Lower leg skin (tissue), 4 donors: ENCODE data around the gene FNDC3B. TPM values are rescaled to one million over a fixed set of nuclear protein-coding genes. Genes with fewer than 3 reads are reported as not detected.

Experiments
- DNase-seq, 2 donors: peaks; one replicate each; pipeline ENCODE4 v3.0.0-alpha.2; 2019; ENCODE audit warnings: low spot score in 2 of 2
- H3K4me3 ChIP-seq: fragments of 200-600 bp; sonication (generic); 2 replicates; pipeline ENCODE4 v1.5.1; 2017; ENCODE audit warnings: mild to moderate bottlenecking, low read depth; ENCODE audit not compliant: poor library complexity, severe bottlenecking
- CTCF ChIP-seq, 3 donors: fragments of 450-650 bp; IDR thresholded peaks; one replicate each; pipeline ENCODE4 v1.5.1; 2016; ENCODE audit warnings: antibody characterized with exemption in 3 of 3, mild to moderate bottlenecking in 3 of 3, moderate library complexity in 2 of 3
- POLR2A ChIP-seq, 2 donors: fragments of 450-650 bp; IDR thresholded peaks; one replicate each; pipeline ENCODE4 v1.6.1; 2016 to 2017; ENCODE audit warnings: antibody characterized with exemption in 2 of 2, mild to moderate bottlenecking in 1 of 2, moderate library complexity in 1 of 2
- whole genome bisulfite sequencing, 2 donors: methylation state at CpG; one replicate each; pipeline ENCODE4 v1.1.5; 2018; 5-methylcytosine and 5-hydroxymethylcytosine counted together
- intact Hi-C: fragments of 100-400 bp; cut with DNase I; formaldehyde crosslinking; loops from one replicate; pipeline ENCODE4 v1.15.0; 2023; ENCODE audit warnings: low total_unique reads
- total RNA-seq, 4 donors: library from RNA; depleted of rRNA; stranded (reverse); fragments of >200 nt; gene quantifications; one replicate each; pipeline ENCODE4 v1.1.0, GENCODE V29; 2016

The FNDC3B gene
- total RNA-seq, 4 donors from 2014 or later: 22.9 to 39.3 (median 23.2) TPM

- TF ChIP-seq CTCF (IDR thresholded peaks at IDR 0.05) (no peak), POLR2A (IDR thresholded peaks at IDR 0.05) (no peak)
- H3K4me3 ChIP-seq: no peak overlapping the region
- 96 to 98% methylated on average over 4 of the region's 4 CpGs for WGBS, 2 donors
- intact Hi-C loops: no loop called here
- no peak for DNase-seq
Observed at GRCh38 chr3:172303941-172304558, 264.7 kb downstream of the FNDC3B start.

DNA sequence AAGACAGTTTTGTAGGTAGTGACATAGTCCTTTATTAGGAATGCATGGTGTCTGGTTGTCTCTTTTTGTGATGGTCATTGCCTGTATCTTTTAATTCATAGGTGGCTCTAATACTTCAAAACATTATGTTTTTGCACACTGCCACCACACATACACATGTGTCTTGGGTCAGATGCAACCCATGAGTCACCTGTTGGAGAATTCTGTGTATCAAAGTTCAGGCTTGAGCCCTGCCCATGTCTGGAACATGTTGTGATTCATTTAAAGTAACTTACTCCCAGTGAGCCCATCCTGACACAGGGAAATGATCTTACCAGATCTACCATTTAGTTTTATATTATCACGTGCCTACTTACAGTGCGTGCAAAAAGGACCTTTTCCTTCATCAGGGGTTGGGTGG lies 266.2 kb downstream of the FNDC3B start:
- WGBS, 2 donors: 72 to 85% methylated on average over 2 of the region's 2 CpGs
- DNase-seq: peak in 1 of 2 donors; percentile 39
- no peak overlapping the region for H3K4me3 ChIP-seq
- intact Hi-C loops: no loop called here
- no peak for TF ChIP-seq CTCF (IDR thresholded peaks at IDR 0.05)
- TF ChIP-seq POLR2A (IDR thresholded peaks at IDR 0.05): no peak

- WGBS, 2 donors: 92 to 93% methylated on average over 2 of the region's 2 CpGs
- no peak overlapping the region for H3K4me3 ChIP-seq
- intact Hi-C loops: no loop called here
- TF ChIP-seq POLR2A (IDR thresholded peaks at IDR 0.05) (no peak), CTCF (IDR thresholded peaks at IDR 0.05) (no peak)
- DNase-seq: no peak
Observed at GRCh38 chr3:172305974-172306373, 266.6 kb downstream of the FNDC3B start.

DNA sequence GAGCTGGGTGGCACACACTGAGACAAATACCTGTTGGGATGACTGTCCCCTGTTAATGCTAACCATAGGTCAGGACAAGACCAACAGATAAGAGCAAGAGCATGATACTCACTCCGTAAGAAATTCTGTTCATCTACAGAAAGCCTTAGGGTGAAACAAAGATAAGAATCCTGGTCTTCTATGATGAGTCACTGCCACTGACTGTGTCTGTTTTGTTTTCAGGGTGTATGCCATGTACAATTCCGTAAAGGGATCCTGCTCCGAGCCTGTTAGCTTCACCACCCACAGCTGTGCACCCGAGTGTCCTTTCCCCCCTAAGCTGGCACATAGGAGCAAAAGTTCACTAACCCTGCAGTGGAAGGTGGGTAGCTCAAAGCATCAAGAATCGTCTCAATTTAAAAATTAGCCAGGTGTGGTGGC lies 267.8 kb downstream of the FNDC3B start:
- intact Hi-C loops: no loop called here
- DNase-seq: no peak
- 52 to 59% methylated on average over 5 of the region's 5 CpGs for WGBS, 2 donors
- no peak overlapping the region for H3K4me3 ChIP-seq
- TF ChIP-seq CTCF (IDR thresholded peaks at IDR 0.05) (no peak), POLR2A (IDR thresholded peaks at IDR 0.05) (no peak)

GRCh38 chr3:172309059-172309458 lies 269.7 kb downstream of the FNDC3B start:
- no peak for TF ChIP-seq CTCF (IDR thresholded peaks at IDR 0.05)
- no peak for TF ChIP-seq POLR2A (IDR thresholded peaks at IDR 0.05)
- H3K4me3 ChIP-seq: no peak overlapping the region
- DNase-seq: no peak
- intact Hi-C loops: no loop called here
- 67 to 70% methylated on average over 3 of the region's 3 CpGs for WGBS, 2 donors
